NCI-H345 (cell line): Measurements from ENCODE around the gene PTGES2.
A peak's percentile ranks its signal among the peaks of the same experiment; 100 is the strongest.
"Not testable (repeated sequence)": the region's sequence is repeated elsewhere in the genome, so short reads cannot be mapped to it uniquely, and the experiment has no call there.

ENCODE experiments used
- DNase-seq: peaks from one replicate; lab custom pipeline; 2025; lab: John Stamatoyannopoulos, UW

PTGES2 gene

DNA sequence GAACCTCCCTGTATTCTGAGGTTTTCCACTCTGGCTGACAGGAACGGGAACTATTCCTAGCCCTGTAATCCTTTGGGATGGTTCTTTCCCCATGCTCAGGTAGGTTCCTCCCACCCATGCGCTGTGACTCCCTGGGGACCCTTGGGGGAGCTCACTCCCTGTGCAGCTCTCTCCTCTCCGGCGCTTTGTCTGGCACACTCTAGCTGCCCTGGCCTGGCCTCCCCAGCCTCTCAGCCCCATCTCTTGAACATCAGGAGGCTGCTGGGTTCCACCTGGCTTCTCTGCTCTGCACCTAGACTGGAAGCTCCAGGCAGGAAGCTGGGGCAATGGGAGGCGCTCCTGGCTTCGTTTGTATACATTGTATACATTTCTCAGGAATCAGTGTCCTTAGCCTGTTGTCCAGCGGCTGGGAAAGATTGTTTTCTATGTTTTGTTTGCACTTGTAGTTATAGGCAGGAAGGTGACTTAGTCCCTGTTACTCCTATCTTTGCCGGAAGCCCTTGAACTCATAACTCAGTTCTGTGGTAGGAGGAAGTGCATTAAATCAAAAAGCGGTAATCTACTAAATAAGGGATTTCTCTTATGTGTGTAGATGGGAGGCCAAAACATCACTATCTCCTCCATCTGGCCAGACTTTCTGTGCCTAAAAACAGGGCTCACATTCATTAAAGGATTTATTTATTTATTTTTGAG lies 39.1 kb downstream of the PTGES2 start:
- no peak for DNase-seq

DNA sequence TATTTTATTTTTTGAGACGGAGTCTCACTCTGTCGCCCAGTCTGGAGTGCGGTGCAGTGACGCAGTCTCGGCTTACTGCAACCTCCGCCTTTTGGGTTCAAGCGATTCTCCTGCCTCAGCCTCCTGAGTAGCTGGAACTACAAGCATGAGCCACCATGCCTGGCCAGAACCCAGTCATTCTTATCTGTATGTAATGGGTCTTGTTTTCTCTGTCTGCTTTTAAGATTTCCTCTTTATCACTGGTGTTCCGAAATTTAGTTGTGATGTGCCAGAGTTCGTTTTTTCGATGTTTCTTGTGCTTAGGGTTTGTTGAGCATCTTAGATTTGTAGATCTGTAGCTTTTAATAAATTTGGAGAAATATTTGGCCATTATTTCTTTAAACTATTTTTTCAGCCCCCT lies 40.3 kb downstream of the PTGES2 start:
- no peak for DNase-seq

DNA sequence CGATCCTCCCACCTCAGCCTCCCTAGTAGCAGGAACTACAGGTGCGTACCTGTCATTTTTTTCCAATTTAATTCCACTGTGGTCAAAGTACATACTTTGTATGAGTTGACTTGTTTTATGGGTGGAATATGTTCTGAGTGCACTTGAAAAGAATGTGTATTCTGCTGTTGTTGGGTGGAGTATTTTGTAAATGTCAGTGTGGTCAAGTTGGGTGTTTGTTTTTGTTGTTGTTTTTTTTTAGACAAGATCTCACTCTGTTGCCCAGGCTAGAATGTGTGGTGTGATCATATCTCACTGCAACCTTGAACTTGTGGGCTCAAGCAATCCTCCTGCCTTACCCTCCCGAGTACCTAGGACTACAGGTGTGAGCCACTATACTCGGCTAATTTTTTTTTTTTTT lies 41.6 kb downstream of the PTGES2 start:
- no peak for DNase-seq

DNA sequence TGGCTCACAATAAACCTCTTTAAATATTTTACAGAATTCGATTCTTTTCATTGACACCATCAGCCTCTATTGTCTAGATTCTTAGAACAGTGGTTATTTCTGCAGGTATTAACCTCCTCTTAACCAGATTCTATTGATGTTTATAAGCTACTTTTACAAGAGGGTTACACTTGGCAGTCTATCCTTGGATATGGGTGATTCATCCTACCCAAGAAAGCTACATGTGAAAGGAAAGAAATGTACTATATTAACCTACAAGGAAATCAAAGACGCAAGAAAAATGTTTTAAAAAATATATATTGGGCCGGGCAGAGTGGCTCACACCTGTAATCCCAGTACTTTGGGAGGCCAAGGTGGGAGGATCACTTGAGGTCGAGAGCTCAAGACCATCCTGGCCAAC lies 42.8 kb downstream of the PTGES2 start:
- no peak for DNase-seq

DNA sequence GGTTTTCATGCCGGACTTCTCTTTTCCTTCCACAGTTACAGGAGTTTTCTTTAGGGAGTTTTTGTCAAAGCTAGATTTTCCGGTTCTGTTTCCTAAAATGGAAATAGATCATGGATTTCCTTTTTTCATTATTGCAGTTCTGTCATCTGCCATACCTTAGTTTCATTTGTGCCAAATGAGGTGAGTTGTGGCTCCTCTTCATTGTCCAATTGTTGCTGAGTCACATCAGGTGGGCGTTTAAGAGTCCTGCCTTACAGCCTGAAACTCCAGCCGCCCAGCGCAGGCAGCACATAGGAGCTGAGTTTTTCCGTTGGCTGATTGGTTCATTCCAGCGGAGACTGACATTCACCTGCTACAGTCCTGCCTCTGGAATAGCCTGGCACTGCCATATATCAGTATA lies 45.4 kb downstream of the PTGES2 start:
- DNase-seq = no peak

DNA sequence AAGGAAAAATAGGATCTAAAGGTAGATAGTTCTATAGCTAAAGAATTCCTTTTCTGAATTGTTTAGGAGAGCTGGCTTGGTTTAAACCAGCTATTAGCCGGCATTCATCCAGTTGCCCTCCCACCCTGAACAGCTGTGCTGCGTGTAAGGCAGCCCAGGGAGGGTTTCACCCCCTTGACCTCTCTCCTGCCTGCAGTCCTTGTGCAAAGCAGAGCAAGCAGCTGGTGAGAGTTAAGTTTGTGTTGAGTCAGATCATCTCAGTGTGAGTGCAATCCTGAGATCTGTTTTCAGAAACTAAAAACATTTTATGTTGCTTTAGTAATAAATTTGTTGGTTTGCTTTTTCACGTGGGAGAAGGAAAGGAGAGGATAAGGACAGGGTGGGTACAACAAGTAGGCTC lies 46.5 kb downstream of the PTGES2 start:
- DNase-seq = no peak

DNA sequence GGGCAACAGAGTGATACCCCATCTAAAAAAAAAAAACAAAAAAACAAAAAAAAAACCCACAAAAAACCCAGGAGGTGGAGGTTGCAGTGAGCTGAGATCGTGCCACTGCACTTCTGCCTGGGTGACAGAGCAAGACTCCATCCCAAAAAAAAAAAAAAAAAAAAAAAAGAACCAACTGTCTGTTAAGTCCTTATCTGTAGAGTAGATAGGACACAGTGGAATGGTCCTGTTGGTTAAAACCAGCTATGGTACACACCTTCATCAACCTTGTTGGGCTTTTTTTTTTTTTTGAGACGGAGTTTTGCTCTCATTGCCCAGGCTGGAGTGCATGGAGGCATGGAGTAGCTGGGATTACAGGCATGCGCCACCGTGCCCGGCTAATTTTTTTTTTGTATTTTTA lies 47.3 kb downstream of the PTGES2 start:
- no peak for DNase-seq

DNA sequence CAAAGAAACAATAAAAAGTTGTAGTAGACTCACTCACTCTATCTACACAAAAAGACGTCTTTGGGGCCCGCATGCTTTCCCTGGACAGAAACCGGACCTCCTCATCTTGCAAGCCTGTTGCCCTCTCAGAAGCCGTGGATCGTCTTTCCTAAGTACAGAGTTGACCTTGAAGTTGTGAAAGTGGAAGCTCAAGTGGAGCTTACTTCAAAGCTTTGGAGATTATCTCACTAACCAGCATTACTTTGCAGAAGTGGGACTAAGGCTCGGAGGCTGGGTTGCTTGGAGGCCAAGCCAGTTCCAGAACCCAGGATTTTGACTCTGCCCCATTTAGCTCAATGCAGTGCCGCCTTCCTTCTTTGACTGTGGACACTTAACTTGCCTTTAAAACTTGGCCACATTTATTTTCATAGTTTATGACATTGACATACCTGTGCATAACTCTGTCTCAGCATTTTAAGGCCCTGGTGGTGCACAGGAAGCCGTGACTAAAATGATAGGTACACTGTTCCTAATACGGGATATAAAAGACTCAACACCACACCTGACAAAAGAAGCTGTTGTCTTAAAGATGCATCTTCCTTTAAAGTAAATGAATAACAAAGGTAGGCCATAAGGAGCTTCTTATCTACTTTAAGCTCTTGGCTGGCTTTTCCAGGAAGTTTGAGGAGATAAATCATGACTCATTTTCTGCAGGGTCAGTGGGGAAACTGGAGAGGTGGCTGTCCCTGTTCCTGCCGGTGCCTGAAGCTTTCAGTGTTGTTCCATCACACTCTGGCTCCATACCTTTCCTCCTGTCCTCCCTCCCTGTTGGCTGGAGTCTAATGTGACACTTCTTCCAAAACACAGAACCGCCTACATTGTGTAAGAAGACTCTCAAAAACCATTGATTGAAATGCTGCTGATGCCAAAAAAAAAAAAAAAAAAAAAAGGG lies 48.8 kb downstream of the PTGES2 start:
- DNase-seq = no peak

DNA sequence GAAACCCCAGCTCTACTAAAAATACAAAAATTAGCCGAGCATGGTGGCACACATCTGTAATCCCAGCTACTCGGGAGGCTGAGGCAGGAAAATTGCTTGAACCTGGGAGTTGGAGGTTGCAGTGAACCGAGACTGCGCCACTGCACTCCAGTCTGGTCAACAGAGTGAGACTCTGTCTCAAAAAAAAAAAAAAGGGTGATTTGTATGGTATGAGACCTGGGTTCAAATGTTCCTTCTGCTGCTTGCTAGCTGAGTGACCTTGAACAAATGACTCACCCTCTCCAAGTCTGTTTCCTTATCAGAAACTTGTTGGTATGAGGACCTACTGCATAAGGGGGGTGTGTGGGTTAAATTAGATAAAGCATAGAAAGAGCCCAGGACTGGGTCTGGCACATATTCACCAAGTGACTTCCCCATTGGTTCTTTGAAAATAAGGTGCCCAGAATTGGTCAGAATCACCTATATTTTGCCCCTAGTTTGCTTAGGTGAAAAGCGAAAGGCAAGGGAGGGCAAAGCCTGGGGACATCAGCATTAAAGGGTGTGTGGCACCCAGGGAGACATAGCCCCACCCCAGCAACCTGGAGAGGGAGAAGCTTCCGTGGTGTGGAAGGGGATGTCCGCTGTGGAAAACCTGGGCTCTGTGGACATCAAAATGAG lies 49.6 kb downstream of the PTGES2 start:
- no peak for DNase-seq

DNA sequence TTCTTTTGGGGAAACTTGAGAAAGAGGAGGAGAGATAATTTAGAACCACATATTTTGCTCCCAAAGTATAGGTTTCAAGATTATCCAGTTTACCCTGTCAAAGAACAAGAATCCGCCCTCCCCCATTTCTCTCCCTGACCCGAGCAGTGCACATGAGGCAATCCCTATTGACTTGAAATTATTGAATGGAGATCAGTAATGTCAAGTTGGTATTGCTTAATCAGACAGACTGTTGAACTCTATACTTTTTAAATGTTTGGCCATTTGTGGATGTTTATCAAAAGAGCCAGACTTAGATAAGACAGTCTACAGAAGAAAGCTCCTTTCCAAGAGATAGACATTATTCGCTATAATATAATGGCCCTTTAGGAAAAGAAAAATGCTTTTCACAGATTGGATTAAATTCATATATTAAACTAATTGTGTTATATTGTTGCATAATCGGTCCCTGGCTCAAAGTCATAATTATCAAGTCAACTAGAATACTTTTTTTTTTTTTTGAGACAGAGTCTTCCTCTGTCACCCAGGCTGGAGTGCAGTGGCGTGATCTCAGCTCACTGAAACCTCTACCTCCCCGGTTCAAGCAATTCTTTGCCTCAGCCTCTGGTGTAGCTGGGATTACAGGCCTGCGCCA lies 54.2 kb downstream of the PTGES2 start:
- no peak for DNase-seq

DNA sequence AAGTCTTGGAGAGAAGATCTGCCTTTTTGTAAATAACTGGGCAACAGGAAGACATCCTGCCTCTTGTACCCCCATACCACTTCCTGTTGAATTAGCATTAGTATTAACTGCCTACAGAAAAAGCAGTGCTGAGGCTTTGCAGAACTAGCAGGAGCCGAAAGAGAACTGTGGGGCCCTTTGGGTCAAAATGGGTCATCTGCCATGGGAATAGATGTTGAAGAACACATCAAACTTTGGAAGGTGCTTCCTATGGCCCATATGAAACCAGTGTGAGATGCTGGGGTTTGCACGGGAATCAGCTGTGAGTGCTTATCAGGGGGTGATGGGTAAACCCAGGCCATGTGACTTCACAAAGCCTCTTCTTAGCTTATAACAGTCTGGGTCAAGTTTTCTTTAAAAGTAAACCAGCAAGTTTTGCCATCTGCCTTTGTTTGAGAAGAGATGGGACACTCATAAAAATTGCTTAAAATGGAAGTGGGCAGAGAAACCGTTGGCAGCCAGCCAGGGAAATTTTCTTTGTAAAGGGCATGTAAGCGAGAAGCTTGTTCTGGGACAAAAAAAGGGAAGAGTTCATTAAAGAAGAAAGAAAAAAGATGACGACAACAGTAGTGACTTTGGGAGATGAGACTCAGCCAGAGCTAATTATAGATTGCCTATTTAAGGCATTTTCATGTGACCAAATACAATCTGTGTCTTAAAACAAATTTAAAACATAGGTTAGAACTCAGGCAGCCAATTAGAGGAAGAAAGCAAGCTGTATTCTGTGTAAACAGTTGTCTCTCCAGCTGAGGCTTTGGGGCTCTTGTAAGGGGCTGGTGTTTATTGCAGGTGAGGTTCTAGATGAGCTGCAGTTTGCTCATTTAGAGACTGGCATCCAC lies 55.1 kb downstream of the PTGES2 start:
- DNase-seq = peak; percentile 69

DNA sequence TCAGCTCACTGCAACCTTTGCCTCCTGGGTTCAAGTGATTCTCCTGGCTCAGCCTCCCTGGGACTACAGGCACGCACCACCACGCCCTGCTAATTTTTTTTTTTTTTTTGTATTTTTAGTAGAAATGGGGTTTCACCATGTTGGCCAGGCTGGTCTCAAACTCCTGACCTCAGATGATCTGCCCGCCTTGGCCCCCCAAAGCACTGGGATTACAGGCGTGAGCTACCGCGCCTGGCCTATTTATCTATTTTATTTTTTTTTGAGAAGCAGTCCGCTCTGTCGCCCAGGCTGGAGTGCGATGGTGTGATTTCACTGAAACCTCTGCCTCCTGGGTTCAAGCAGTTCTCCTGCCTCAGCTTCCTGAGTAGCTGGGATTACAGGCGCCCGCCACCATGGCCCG lies 56.1 kb downstream of the PTGES2 start:
- not testable (repeated sequence) for DNase-seq

DNA sequence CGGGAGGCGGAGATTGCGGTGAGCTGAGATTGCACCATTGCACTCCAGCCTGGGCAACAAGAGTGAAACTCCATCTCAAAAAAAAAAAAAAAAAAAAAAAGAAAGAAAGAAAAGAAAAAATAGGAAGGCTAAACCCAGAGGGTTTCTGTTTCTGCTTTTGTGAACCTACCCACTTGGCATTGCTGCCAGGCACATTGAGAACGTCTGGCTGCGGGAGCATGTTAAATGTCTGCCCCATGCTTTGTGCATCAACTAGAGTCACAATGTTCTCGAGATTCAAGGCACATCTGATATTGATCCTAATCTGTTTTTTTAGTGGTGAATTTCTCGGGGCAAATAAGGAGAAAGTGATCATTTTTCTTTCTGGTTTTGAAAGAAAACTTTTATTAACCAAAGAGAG lies 56.7 kb downstream of the PTGES2 start:
- no peak for DNase-seq
